Measurements from ENCODE around the gene ZNF280C. TPM values are rescaled to one million over a fixed set of nuclear protein-coding genes. Genes with fewer than 3 reads are reported as not detected.

Gene ZNF280C
- total and polyA plus RNA-seq, 10 donors = 1.3 to 6.8 (median 5.0) TPM

DNA sequence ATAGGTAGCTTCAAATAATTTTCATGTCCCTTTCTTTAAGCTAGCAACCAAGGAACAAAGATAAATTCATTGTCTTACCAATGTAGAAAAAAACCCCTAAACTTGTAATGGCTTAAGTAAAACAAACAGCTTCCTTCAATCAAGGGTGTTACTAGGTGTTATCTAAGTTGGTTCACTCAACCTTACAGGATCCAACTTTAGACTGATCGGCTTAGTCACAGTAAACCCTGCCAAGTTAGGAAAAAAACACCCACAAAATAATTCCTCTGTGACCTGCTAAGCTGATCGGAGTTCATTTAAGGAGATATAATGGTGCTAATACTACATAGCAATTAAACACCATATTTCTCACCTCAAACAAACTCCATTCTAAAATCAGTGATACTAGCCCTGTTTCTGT lies 113.1 kb downstream of the ZNF280C start:
- no peak for TF ChIP-seq POLR2A (IDR thresholded peaks at IDR 0.05)
- TF ChIP-seq, protein P1, sequence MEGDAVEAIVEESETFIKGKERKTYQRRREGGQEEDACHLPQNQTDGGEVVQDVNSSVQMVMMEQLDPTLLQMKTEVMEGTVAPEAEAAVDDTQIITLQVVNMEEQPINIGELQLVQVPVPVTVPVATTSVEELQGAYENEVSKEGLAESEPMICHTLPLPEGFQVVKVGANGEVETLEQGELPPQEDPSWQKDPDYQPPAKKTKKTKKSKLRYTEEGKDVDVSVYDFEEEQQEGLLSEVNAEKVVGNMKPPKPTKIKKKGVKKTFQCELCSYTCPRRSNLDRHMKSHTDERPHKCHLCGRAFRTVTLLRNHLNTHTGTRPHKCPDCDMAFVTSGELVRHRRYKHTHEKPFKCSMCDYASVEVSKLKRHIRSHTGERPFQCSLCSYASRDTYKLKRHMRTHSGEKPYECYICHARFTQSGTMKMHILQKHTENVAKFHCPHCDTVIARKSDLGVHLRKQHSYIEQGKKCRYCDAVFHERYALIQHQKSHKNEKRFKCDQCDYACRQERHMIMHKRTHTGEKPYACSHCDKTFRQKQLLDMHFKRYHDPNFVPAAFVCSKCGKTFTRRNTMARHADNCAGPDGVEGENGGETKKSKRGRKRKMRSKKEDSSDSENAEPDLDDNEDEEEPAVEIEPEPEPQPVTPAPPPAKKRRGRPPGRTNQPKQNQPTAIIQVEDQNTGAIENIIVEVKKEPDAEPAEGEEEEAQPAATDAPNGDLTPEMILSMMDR (IDR thresholded peaks at IDR 0.05 in 8 of 11, conservative IDR thresholded peaks at IDR 0.05 in 3 of 11) = no peak
- TF ChIP-seq POLR2AphosphoS5 (IDR thresholded peaks at IDR 0.05) = no peak
- WGBS, 5 donors = 68 to 100% (median 100%) methylated on average over 2 of the region's 2 CpGs
- H3K4me1 ChIP-seq = no peaks in the 10 kb centered on the region
- H3K36me3 ChIP-seq = peaks cover 0 to 9% (median 0%) of the 10 kb centered on the region in 6 donors
- no peaks in the 10 kb centered on the region for H3K9me3 ChIP-seq
- no peaks in the 10 kb centered on the region for H3K27me3 ChIP-seq (replicated peaks in 1 of 7)
- intact Hi-C loops (cut with DNase I; ENCODE audit: low total_unique reads) = no loop called here
- no peak overlapping the region for H3K4me3 ChIP-seq
- no peak overlapping the region for H3K27ac ChIP-seq
- DNase-seq = no peak

Small RNAs within 50 kb of the gene (small RNA-seq; reads per million reads assigned to genes)
- 0 reads per million in 4 donors for gene RNU6-1130P

Other genes with a start within 250 kb of the ZNF280C start
- gene ELF4, start 158.4 kb downstream of the ZNF280C start, total RNA-seq = 10 to 100 TPM; 28.7 to 35.3 (median 32.5) TPM
- 10 to 100 TPM in 1 of 3 donors, 1 to 10 TPM in 2; 6.4 to 10.3 (median 7.0) TPM for gene ELF4, start 158.4 kb downstream of the ZNF280C start, polyA plus RNA-seq
- gene AIFM1, start 103.1 kb downstream of the ZNF280C start, total RNA-seq = 10 to 100 TPM; 13.4 to 27.1 (median 22.5) TPM
- 10 to 100 TPM; 20.6 to 25.4 (median 24.8) TPM for gene AIFM1, start 103.1 kb downstream of the ZNF280C start, polyA plus RNA-seq
- gene RAB33A, start 96.9 kb downstream of the ZNF280C start, total RNA-seq = 1 to 10 TPM; 1.7 to 4.7 (median 2.2) TPM
- 1 to 10 TPM; 4.0 to 6.7 (median 4.4) TPM for gene RAB33A, start 96.9 kb downstream of the ZNF280C start, polyA plus RNA-seq
- 10 to 100 TPM in 5 of 7 donors, 1 to 10 TPM in 2; 7.7 to 15.6 (median 11.5) TPM for gene SLC25A14, start 71.0 kb upstream of the ZNF280C start, total RNA-seq
- 10 to 100 TPM; 10.8 to 19.7 (median 14.2) TPM for gene SLC25A14, start 71.0 kb upstream of the ZNF280C start, polyA plus RNA-seq
- not detected for gene GPR119, start 116.8 kb upstream of the ZNF280C start, total RNA-seq
- not detected for gene GPR119, start 116.8 kb upstream of the ZNF280C start, polyA plus RNA-seq
- gene RBMX2, start 133.1 kb upstream of the ZNF280C start, total RNA-seq = 10 to 100 TPM; 13.4 to 19.0 (median 16.3) TPM
- gene RBMX2, start 133.1 kb upstream of the ZNF280C start, polyA plus RNA-seq = 10 to 100 TPM; 20.2 to 34.3 (median 24.3) TPM

All from spleen (tissue), 11 donors.